Nephron progenitor cell (in vitro differentiated cells): ENCODE results near the gene CCDC51.
A peak's percentile ranks its signal among the peaks of the same experiment; 100 is the strongest.
"Not testable (repeated sequence)": the region's sequence is repeated elsewhere in the genome, so short reads cannot be mapped to it uniquely, and the experiment has no call there.

Source experiments
- DNase-seq: peaks from one replicate; pipeline ENCODE4 v3.0.0; 2021
- H3K27ac Mint-ChIP-seq: 2 replicates; pipeline ENCODE4 v1.8.0; 2021; ENCODE audit warnings: mild to moderate bottlenecking, moderate library complexity, mixed read lengths
- H3K27me3 Mint-ChIP-seq: 2 replicates; pipeline ENCODE4 v1.8.0; 2021; ENCODE audit warnings: mild to moderate bottlenecking, low read depth, mixed read lengths; ENCODE audit not compliant: poor library complexity
- H3K36me3 Mint-ChIP-seq: 2 replicates; pipeline ENCODE4 v1.8.0; 2021; ENCODE audit warnings: low read depth, mixed read lengths
- H3K4me1 Mint-ChIP-seq: 2 replicates; pipeline ENCODE4 v1.8.0; 2021; ENCODE audit warnings: mixed read lengths
- H3K4me3 Mint-ChIP-seq: 2 replicates; pipeline ENCODE4 v1.8.0; 2021; ENCODE audit warnings: mild to moderate bottlenecking, moderate library complexity, mixed read lengths
- H3K9me3 Mint-ChIP-seq: 2 replicates; pipeline ENCODE4 v1.8.0; 2021; ENCODE audit warnings: mild to moderate bottlenecking, moderate library complexity, mixed read lengths
- TF ChIP-seq, protein P1 (sequence below): fragments of 200-600 bp; sonication (generic); IDR thresholded peaks from 2 replicates; pipeline ENCODE4 v1.5.0; 2021; ENCODE audit warnings: antibody characterized with exemption

The CCDC51 gene

DNA sequence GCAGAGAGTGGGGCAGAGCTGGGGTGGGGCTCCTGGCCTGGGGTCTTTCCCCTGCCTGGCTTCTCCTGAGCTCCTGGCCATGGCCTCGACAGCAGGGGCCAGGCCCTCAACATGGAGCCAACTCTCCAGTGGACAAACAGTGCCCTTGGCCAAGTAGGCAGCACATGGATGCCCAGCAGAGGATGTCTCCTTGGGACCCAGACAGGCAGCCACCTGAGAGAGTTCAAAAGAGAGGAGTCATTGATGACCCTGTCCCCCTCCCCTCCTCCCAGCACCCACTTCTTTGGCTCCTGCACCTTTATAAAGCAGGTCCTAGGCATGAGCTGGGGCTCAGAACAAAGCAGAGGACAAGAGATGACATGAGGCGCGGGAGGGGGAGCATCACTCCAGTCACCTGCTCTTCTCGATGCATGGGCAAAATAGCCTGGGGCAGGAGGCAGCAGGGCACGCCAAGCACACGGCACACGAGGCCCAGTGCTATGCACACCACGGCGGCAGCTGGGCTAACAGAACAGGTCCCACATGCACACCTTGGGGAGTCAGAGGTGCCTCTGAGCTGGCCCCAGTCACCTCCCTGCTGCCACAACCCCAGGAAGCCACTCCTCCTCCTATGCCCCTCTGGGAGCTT lies 36.6 kb upstream of the CCDC51 start:
- H3K9me3 Mint-ChIP-seq: no peaks in the 10 kb centered on the region
- H3K4me1 Mint-ChIP-seq: peaks cover 29% of the 10 kb centered on the region
- no peak overlapping the region for H3K4me3 Mint-ChIP-seq
- no peaks in the 10 kb centered on the region for H3K27me3 Mint-ChIP-seq
- H3K36me3 Mint-ChIP-seq: peaks cover 5% of the 10 kb centered on the region
- TF ChIP-seq, protein P1, sequence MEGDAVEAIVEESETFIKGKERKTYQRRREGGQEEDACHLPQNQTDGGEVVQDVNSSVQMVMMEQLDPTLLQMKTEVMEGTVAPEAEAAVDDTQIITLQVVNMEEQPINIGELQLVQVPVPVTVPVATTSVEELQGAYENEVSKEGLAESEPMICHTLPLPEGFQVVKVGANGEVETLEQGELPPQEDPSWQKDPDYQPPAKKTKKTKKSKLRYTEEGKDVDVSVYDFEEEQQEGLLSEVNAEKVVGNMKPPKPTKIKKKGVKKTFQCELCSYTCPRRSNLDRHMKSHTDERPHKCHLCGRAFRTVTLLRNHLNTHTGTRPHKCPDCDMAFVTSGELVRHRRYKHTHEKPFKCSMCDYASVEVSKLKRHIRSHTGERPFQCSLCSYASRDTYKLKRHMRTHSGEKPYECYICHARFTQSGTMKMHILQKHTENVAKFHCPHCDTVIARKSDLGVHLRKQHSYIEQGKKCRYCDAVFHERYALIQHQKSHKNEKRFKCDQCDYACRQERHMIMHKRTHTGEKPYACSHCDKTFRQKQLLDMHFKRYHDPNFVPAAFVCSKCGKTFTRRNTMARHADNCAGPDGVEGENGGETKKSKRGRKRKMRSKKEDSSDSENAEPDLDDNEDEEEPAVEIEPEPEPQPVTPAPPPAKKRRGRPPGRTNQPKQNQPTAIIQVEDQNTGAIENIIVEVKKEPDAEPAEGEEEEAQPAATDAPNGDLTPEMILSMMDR: no peak
- no peak for DNase-seq
- no peak overlapping the region for H3K27ac Mint-ChIP-seq

DNA sequence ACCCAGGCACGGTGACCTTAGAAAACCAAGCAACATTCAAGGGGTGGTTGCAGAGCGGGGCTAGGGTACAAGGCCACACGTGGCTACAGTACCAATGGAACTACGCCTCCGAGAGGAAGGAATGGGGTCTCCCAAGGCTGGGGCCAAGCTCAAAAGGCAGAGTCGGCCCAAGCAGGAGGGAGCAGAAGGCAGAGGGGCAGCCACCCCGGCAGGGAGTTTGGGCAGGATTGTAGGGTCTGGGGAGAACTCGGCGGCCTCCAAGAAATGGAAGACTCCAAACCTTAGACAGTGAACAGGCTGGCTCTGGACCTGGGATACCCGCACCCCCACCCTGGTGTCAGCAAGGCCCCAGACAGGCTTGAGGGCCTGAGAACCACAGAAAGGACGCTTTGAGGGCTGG lies 35.3 kb upstream of the CCDC51 start:
- no peaks in the 10 kb centered on the region for H3K27me3 Mint-ChIP-seq
- peaks cover 2% of the 10 kb centered on the region for H3K36me3 Mint-ChIP-seq
- H3K27ac Mint-ChIP-seq: no peak overlapping the region
- no peak overlapping the region for H3K4me3 Mint-ChIP-seq
- peaks cover 30% of the 10 kb centered on the region for H3K4me1 Mint-ChIP-seq
- no peaks in the 10 kb centered on the region for H3K9me3 Mint-ChIP-seq
- TF ChIP-seq, protein P1: no peak
- DNase-seq: no peak

DNA sequence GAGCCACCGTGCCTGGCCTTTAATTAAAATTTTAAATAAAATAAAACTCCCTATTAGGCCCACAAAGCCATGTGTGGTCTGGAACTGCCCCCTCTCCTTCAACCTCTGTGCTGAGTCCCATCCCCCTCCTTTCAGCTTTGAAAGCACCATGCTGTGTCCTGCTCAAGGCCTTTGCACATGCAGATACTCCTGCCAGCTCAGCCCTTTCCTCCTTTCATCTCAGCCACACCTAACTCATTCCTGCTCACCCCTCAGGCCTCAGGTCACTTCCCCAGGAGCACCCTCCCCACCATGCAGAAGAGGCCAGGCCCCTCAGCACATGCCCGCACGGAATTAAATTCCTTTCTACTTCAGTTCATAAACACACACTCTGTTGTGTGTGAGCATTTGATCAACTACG lies 34.7 kb upstream of the CCDC51 start:
- Mint-ChIP-seq H3K4me1 (peaks cover 35% of the 10 kb centered on the region), H3K36me3 (peaks cover 4% of the 10 kb centered on the region), H3K27ac (peak overlapping the region; percentile 64), H3K27me3 (no peaks in the 10 kb centered on the region), H3K4me3 (peak overlapping the region; percentile 14), H3K9me3 (no peaks in the 10 kb centered on the region)
- TF ChIP-seq, protein P1: no peak
- DNase-seq: no peak

DNA sequence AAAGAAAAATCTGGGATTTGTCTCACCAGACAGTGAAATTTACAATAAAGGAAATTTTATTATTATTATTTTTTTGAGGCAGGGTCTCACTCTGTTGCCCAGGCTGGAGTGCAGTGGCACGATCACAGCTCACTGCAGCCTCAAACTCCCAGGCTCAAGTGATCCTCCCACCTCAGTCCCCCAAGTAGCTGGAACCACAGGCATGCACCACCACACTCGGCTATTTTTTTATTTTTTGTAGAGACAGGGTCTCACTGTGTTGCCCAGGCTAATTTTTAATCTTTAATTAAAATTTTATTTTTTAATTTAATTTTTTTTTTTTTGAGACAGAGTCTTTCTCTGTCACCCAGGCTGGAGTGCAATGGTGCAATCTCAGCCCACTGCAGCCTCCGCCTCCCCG lies 34.1 kb upstream of the CCDC51 start:
- DNase-seq, H3K4me3 Mint-ChIP-seq, H3K36me3 Mint-ChIP-seq, H3K9me3 Mint-ChIP-seq, H3K27me3 Mint-ChIP-seq, H3K27ac Mint-ChIP-seq: not testable (repeated sequence)
- H3K4me1 Mint-ChIP-seq: peaks cover 35% of the 10 kb centered on the region

DNA sequence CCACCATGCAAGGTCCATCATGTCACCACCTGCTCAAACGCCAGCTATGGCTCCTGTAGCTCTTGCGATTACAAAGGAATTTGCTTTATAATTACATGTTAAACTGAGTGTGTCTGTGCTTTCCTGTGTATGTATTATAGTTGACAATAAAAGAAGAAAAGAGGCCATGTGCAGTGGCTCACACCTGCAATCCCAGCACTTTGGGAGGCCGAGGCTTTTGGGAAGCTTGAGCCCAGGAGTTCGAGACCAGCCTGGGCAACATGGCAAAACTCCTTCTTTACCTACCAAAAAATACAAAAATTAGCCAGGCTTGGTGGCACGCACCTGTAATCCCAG lies 33.7 kb upstream of the CCDC51 start:
- TF ChIP-seq, protein P1: no peak
- Mint-ChIP-seq H3K27ac (peak overlapping the region; percentile 91), H3K36me3 (peaks cover 4% of the 10 kb centered on the region)

DNA sequence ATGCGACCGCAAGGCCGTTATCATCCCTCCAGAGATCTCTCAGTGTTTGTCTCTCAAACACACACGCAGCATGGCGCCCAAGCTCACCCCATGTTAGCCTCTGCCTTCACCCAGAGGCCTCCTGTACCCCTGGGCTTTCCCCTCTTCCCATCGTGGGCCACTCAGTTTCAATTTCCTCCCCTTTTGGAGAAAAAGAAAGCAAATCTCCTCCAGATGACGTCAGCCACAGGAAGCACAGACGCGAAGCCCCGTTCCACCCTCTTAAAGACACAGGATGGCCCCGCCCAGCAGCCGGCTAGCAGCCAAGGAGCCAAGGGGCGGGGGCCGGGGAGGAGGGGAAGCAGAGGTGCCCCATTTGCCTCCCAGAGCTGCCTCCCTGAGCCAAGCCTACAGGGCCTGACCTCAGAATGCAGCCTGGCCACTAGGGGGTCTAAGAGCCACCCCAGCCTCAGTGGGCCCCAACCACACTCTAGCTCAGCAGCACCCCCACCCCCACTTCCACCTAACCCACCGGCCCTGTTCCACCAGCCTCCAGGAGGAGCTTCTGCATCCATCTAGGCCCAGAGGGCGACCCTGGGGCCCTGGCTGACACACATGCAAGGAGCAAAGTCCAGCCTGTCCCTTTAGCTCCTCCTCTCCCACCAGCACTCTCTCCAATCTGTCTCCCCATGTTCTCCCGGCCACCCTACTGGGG lies 33.2 kb upstream of the CCDC51 start:
- peaks cover 5% of the 10 kb centered on the region for H3K36me3 Mint-ChIP-seq
- peaks cover 35% of the 10 kb centered on the region for H3K4me1 Mint-ChIP-seq
- no peaks in the 10 kb centered on the region for H3K27me3 Mint-ChIP-seq
- TF ChIP-seq, protein P1: peak; percentile 44
- H3K27ac Mint-ChIP-seq: peak overlapping the region; percentile 100
- H3K4me3 Mint-ChIP-seq: peak overlapping the region; percentile 94
- peak; percentile 92 for DNase-seq
- no peaks in the 10 kb centered on the region for H3K9me3 Mint-ChIP-seq

More for the DNA sequence above, 33.7 kb upstream of the CCDC51 start:
- DNase-seq: no peak
- peaks cover 35% of the 10 kb centered on the region for H3K4me1 Mint-ChIP-seq
- H3K4me3 Mint-ChIP-seq: peak overlapping the region; percentile 94
- H3K27me3 Mint-ChIP-seq: no peaks in the 10 kb centered on the region
- H3K9me3 Mint-ChIP-seq: no peaks in the 10 kb centered on the region
